Left ventricle myocardium inferior (tissue), 1 donor: ENCODE measurements around the gene LARGE1. TPM values are rescaled to one million over a fixed set of nuclear protein-coding genes. Genes with fewer than 3 reads are reported as not detected.

ENCODE experiments used
- DNase-seq: peaks from one replicate; pipeline ENCODE4 v3.0.0-alpha.2; 2020
- H3K27ac ChIP-seq: fragments of 200-600 bp; replicated peaks from 2 replicates; pipeline ENCODE4 v1.8.0; 2021
- H3K27me3 ChIP-seq: fragments of 200-600 bp; 2 replicates; pipeline ENCODE4 v1.8.0; 2021; ENCODE audit warnings: low read depth
- H3K36me3 ChIP-seq: fragments of 200-600 bp; 2 replicates; pipeline ENCODE4 v1.8.0; 2021
- H3K4me1 ChIP-seq: fragments of 200-600 bp; 2 replicates; pipeline ENCODE4 v1.8.0; 2021
- H3K4me3 ChIP-seq: fragments of 200-600 bp; 2 replicates; pipeline ENCODE4 v1.8.0; 2021; ENCODE audit warnings: mild to moderate bottlenecking, moderate library complexity
- H3K9me3 ChIP-seq: fragments of 200-600 bp; replicated peaks from 2 replicates; pipeline ENCODE4 v1.8.0; 2021
- CTCF ChIP-seq: fragments of 200-600 bp; IDR thresholded peaks from 2 replicates; pipeline ENCODE4 v1.8.0; 2021; ENCODE audit warnings: antibody characterized with exemption, mild to moderate bottlenecking, borderline replicate concordance
- intact Hi-C: fragments of 100-400 bp; cut with micrococcal nuclease; formaldehyde crosslinking; loops from one replicate; pipeline ENCODE4 v1.11.0; 2022
- total RNA-seq: library from RNA; stranded (reverse); fragmentation: NEBNext Ultra II Directional; extraction: Animal tissue kit (Norgen Biotek cat#: 25700); gene quantifications from one replicate; pipeline ENCODE4 v1.2.1, GENCODE V29; 2021
- donor health status: DM: no; HTN: yes; CAD: no; lungs with severe emphysema.

Gene LARGE1
- total RNA-seq, 1 donor from 2014 or later: 117 TPM

- no peak for TF ChIP-seq CTCF
- Histone ChIP-seq H3K27me3 (no peaks in the 10 kb centered on the region), H3K4me1 (peaks cover 31% of the 10 kb centered on the region), H3K27ac (no peak overlapping the region), H3K9me3 (no peaks in the 10 kb centered on the region), H3K4me3 (no peak overlapping the region), H3K36me3 (no peaks in the 10 kb centered on the region)
- intact Hi-C loops: no loop called here
- DNase-seq: no peak
These were observed 465.2 kb downstream of the LARGE1 start for GRCh38 chr22:33455036-33455435.

GRCh38 chr22:33451866-33452469, 468.3 kb downstream of the LARGE1 start:
- no peak overlapping the region for H3K27ac ChIP-seq
- no peaks in the 10 kb centered on the region for H3K36me3 ChIP-seq
- H3K9me3 ChIP-seq: no peaks in the 10 kb centered on the region
- intact Hi-C loops: no loop called here
- DNase-seq: no peak
- no peak for TF ChIP-seq CTCF
- no peaks in the 10 kb centered on the region for H3K27me3 ChIP-seq
- peaks cover 31% of the 10 kb centered on the region for H3K4me1 ChIP-seq
- no peak overlapping the region for H3K4me3 ChIP-seq

- intact Hi-C loops: no loop called here
- H3K27me3 ChIP-seq: no peaks in the 10 kb centered on the region
- no peak for DNase-seq
- H3K4me1 ChIP-seq: peaks cover 31% of the 10 kb centered on the region
- no peak for TF ChIP-seq CTCF
- H3K9me3 ChIP-seq: no peaks in the 10 kb centered on the region
- H3K36me3 ChIP-seq: no peaks in the 10 kb centered on the region
- H3K4me3 ChIP-seq: no peak overlapping the region
- no peak overlapping the region for H3K27ac ChIP-seq
These were observed 469.5 kb downstream of the LARGE1 start for GRCh38 chr22:33450756-33451155.

GRCh38 chr22:33447733-33448132, 472.5 kb downstream of the LARGE1 start:
- H3K36me3 ChIP-seq: no peaks in the 10 kb centered on the region
- no peak overlapping the region for H3K4me3 ChIP-seq
- no peaks in the 10 kb centered on the region for H3K9me3 ChIP-seq

GRCh38 chr22:33443683-33444082, 476.6 kb downstream of the LARGE1 start:
- TF ChIP-seq CTCF: peak; percentile 14
- no peak overlapping the region for H3K27ac ChIP-seq
- no peak for DNase-seq
- peaks cover 26% of the 10 kb centered on the region for H3K4me1 ChIP-seq
- no peaks in the 10 kb centered on the region for H3K9me3 ChIP-seq
- H3K4me3 ChIP-seq: no peak overlapping the region
- H3K36me3 ChIP-seq: no peaks in the 10 kb centered on the region
- no peaks in the 10 kb centered on the region for H3K27me3 ChIP-seq
- intact Hi-C loops: no loop called here

More at GRCh38 chr22:33447733-33448132, 472.5 kb downstream of the LARGE1 start:
- Histone ChIP-seq H3K27ac (no peak overlapping the region), H3K4me1 (peaks cover 45% of the 10 kb centered on the region), H3K27me3 (no peaks in the 10 kb centered on the region)
- intact Hi-C loops: no loop called here
- no peak for DNase-seq
- no peak for TF ChIP-seq CTCF
